ENCODE measurements around the gene DDX43.

Gene DDX43

GRCh38 chr6:73460056-73460455 is 65.4 kb downstream of the DDX43 start:
- DNase-seq (ENCODE audit: insufficient read length, low spot score): no peak
- TF ChIP-seq TAF1 (IDR thresholded peaks at IDR 0.05; ENCODE audit: low read depth, low read length) (no peak), POU2F2 (IDR thresholded peaks at IDR 0.05; ENCODE audit: low read depth, low read length) (no peak), POLR2A (IDR thresholded peaks at IDR 0.05; ENCODE audit: low read depth, low read length) (no peak), SPI1 (IDR thresholded peaks at IDR 0.05; ENCODE audit: low read depth, low read length) (no peak), PAX5 (IDR thresholded peaks at IDR 0.05; ENCODE audit: insufficient read depth, low read length, severe bottlenecking) (no peak), POLR2AphosphoS5 (IDR thresholded peaks at IDR 0.05; ENCODE audit: low read depth, low read length) (no peak)
- no peak for FAIRE-seq

GRCh38 chr6:73461537-73462350 is 67.1 kb downstream of the DDX43 start, which contains the start of gene MTO1:
MTO1 (plus strand) TSS chr6:73461737; CDS start chr6:73461855, 118 bp downstream.
- TF ChIP-seq PAX5 (IDR thresholded peaks at IDR 0.05; ENCODE audit: insufficient read depth, low read length, severe bottlenecking) (no peak), SPI1 (IDR thresholded peaks at IDR 0.05; ENCODE audit: low read depth, low read length) (no peak), POLR2A (IDR thresholded peaks at IDR 0.05; ENCODE audit: low read depth, low read length) (peak; percentile 95), TAF1 (IDR thresholded peaks at IDR 0.05; ENCODE audit: low read depth, low read length) (peak; percentile 92), POU2F2 (IDR thresholded peaks at IDR 0.05; ENCODE audit: low read depth, low read length) (peak; percentile 64), POLR2AphosphoS5 (IDR thresholded peaks at IDR 0.05; ENCODE audit: low read depth, low read length) (peak; percentile 92)
- FAIRE-seq: peak; percentile 98
- DNase-seq (ENCODE audit: insufficient read length, low spot score): peak; percentile 65
